Hepatocyte (in vitro differentiated cells): ENCODE results near the gene ADGRL1. TPM values are rescaled to one million over a fixed set of nuclear protein-coding genes. Genes with fewer than 3 reads are reported as not detected.

ENCODE experiments used
- DNase-seq: peaks from one replicate; pipeline ENCODE4 v3.0.0-alpha.2; 2016; ENCODE audit warnings: low spot score
- H2AFZ ChIP-seq: fragments of 200-600 bp; sonication (generic); 2 replicates; pipeline ENCODE4 v1.6.0; 2016; ENCODE audit warnings: antibody characterized with exemption, mild to moderate bottlenecking
- H3K27ac ChIP-seq: fragments of 200-600 bp; sonication (generic); 2 replicates; pipeline ENCODE4 v1.5.1; 2016; ENCODE audit warnings: mild to moderate bottlenecking
- H3K27me3 ChIP-seq: fragments of 200-600 bp; sonication (generic); 2 replicates; pipeline ENCODE4 v1.6.1; 2016
- H3K36me3 ChIP-seq: fragments of 200-600 bp; sonication (generic); replicated peaks from 2 replicates; pipeline ENCODE4 v1.5.1; 2016; ENCODE audit warnings: low read depth; ENCODE audit not compliant: insufficient read depth
- H3K4me1 ChIP-seq: fragments of 200-600 bp; sonication (generic); 2 replicates; pipeline ENCODE4 v1.5.1; 2016; ENCODE audit warnings: mild to moderate bottlenecking, moderate library complexity; ENCODE audit not compliant: insufficient read depth
- H3K4me2 ChIP-seq: fragments of 200-600 bp; sonication (generic); 2 replicates; pipeline ENCODE4 v1.6.0; 2016
- H3K4me3 ChIP-seq: fragments of 200-600 bp; sonication (generic); 2 replicates; pipeline ENCODE4 v1.5.1; 2016; ENCODE audit warnings: mild to moderate bottlenecking
- H3K79me2 ChIP-seq: fragments of 200-600 bp; sonication (generic); 2 replicates; pipeline ENCODE4 v1.6.0; 2017; ENCODE audit warnings: mild to moderate bottlenecking
- H3K9me2 ChIP-seq: fragments of 200-600 bp; sonication (generic); replicated peaks from 2 replicates; pipeline ENCODE4 v1.6.0; 2017; ENCODE audit warnings: mild to moderate bottlenecking; ENCODE audit not compliant: insufficient read depth
- H3K9me3 ChIP-seq: fragments of 200-600 bp; sonication (generic); 2 replicates; pipeline ENCODE4 v1.5.1; 2016; ENCODE audit warnings: low read depth, mild to moderate bottlenecking
- H4K20me1 ChIP-seq: fragments of 200-600 bp; sonication (generic); 2 replicates; pipeline ENCODE4 v1.6.0; 2016; ENCODE audit warnings: mild to moderate bottlenecking; ENCODE audit not compliant: insufficient read depth, poor library complexity, severe bottlenecking
- CTCF ChIP-seq: fragments of 200-600 bp; sonication (generic); IDR thresholded peaks from 2 replicates; pipeline ENCODE4 v1.5.1; 2016; ENCODE audit warnings: antibody characterized with exemption, mild to moderate bottlenecking; ENCODE audit not compliant: poor library complexity
- EZH2 ChIP-seq: fragments of 200-600 bp; sonication (generic); IDR thresholded peaks from 2 replicates; pipeline ENCODE4 v1.6.1; 2016; ENCODE audit warnings: antibody characterized with exemption, mild to moderate bottlenecking, borderline replicate concordance
- EZH2phosphoT487 ChIP-seq: fragments of 200-600 bp; sonication (generic); IDR thresholded peaks from one replicate; pipeline ENCODE4 v1.6.1; 2018; ENCODE audit warnings: antibody characterized with exemption, mild to moderate bottlenecking, low read depth, moderate library complexity; ENCODE audit not compliant: unreplicated experiment, severe bottlenecking
- WGBS: methylation state at CpG from one replicate; pipeline ENCODE4 v1.1.6; 2016; ENCODE audit warnings: low lambda C conversion rate; ENCODE audit errors: missing lambda C conversion rate; 5-methylcytosine and 5-hydroxymethylcytosine counted together
- polyA plus RNA-seq: library from polyadenylated mRNA; unstranded; fragments of >200 nt; fragmentation: Nextera tagmentation; extraction: Ambion mirVana; gene quantifications from 2 replicates; pipeline ENCODE4 v1.2.1, GENCODE V29; 2016
- total RNA-seq: library from RNA; depleted of rRNA; stranded (reverse); fragments of >200 nt; gene quantifications from 2 replicates; pipeline ENCODE4 v1.2.3, GENCODE V29; 2014

The ADGRL1 gene
- total and polyA plus RNA-seq, 2 experiments from 2014 or later, result 11.5 to 11.9 TPM

- Histone ChIP-seq H4K20me1 (no peaks in the 10 kb centered on the region), H3K9me3 (no peaks in the 10 kb centered on the region), H3K27ac (no peak overlapping the region), H3K4me1 (no peaks in the 10 kb centered on the region), H3K4me2 (no peak overlapping the region), H3K36me3 (no peaks in the 10 kb centered on the region), H2AFZ (no peak overlapping the region), H3K4me3 (no peak overlapping the region), H3K27me3 (no peaks in the 10 kb centered on the region), H3K9me2 (no peaks in the 10 kb centered on the region), H3K79me2 (no peaks in the 10 kb centered on the region)
- TF ChIP-seq EZH2 (no peak), CTCF (no peak)
- 92% methylated on average over 4 of the region's 4 CpGs for WGBS
- no peak for DNase-seq
Measured at GRCh38 chr19:14127929-14128509, 78.0 kb downstream of the ADGRL1 start.

GRCh38 chr19:14127176-14127575, 78.8 kb downstream of the ADGRL1 start:
- no peak overlapping the region for H2AFZ ChIP-seq
- H3K36me3 ChIP-seq, result no peaks in the 10 kb centered on the region
- no peaks in the 10 kb centered on the region for H3K9me2 ChIP-seq
- no peak overlapping the region for H3K4me2 ChIP-seq
- no peak for DNase-seq
- no peaks in the 10 kb centered on the region for H3K9me3 ChIP-seq
- H3K4me1 ChIP-seq, result no peaks in the 10 kb centered on the region
- no peak overlapping the region for H3K4me3 ChIP-seq
- no peak overlapping the region for H3K27ac ChIP-seq
- H3K79me2 ChIP-seq, result no peaks in the 10 kb centered on the region
- H3K27me3 ChIP-seq, result no peaks in the 10 kb centered on the region
- WGBS, result 95% methylated on average over 8 of the region's 8 CpGs
- no peaks in the 10 kb centered on the region for H4K20me1 ChIP-seq
- TF ChIP-seq EZH2 (no peak), EZH2phosphoT487 (no peak), CTCF (no peak)

GRCh38 chr19:14122924-14123323, 83.0 kb downstream of the ADGRL1 start:
- H3K4me3 ChIP-seq, result no peak overlapping the region
- H3K27ac ChIP-seq, result no peak overlapping the region
- H3K27me3 ChIP-seq, result no peaks in the 10 kb centered on the region
- no peaks in the 10 kb centered on the region for H4K20me1 ChIP-seq
- H3K4me2 ChIP-seq, result no peak overlapping the region
- peaks cover 11% of the 10 kb centered on the region for H3K4me1 ChIP-seq
- H3K36me3 ChIP-seq, result no peaks in the 10 kb centered on the region
- no peaks in the 10 kb centered on the region for H3K79me2 ChIP-seq
- H3K9me3 ChIP-seq, result no peaks in the 10 kb centered on the region
- H2AFZ ChIP-seq, result no peak overlapping the region
- H3K9me2 ChIP-seq, result no peaks in the 10 kb centered on the region
- 94% methylated on average over 6 of the region's 6 CpGs for WGBS
- no peak for DNase-seq
- TF ChIP-seq EZH2phosphoT487, result no peak
- no peak for TF ChIP-seq EZH2
- no peak for TF ChIP-seq CTCF

GRCh38 chr19:14120497-14120780, 85.5 kb downstream of the ADGRL1 start:
- DNase-seq, result no peak
- Histone ChIP-seq H3K9me3 (no peaks in the 10 kb centered on the region), H3K79me2 (peaks cover 18% of the 10 kb centered on the region), H3K9me2 (no peaks in the 10 kb centered on the region), H3K4me1 (peaks cover 11% of the 10 kb centered on the region), H4K20me1 (peaks cover 2% of the 10 kb centered on the region), H2AFZ (no peak overlapping the region), H3K4me3 (no peak overlapping the region), H3K27me3 (no peaks in the 10 kb centered on the region), H3K36me3 (no peaks in the 10 kb centered on the region), H3K4me2 (no peak overlapping the region), H3K27ac (no peak overlapping the region)
- 100% methylated on average over 7 of the region's 7 CpGs for WGBS
- no peak for TF ChIP-seq EZH2phosphoT487
- no peak for TF ChIP-seq EZH2
- TF ChIP-seq CTCF, result no peak
